Measurements from ENCODE around the gene TNPO3.
"Not testable (repeated sequence)": the region's sequence is repeated elsewhere in the genome, so short reads cannot be mapped to it uniquely, and the experiment has no call there.

TNPO3 gene

GRCh38 chr7:128919881-128920799, 134.8 kb downstream of the TNPO3 start:
- no peak for DNase-seq

GRCh38 chr7:128919241-128919640, 135.7 kb downstream of the TNPO3 start:
- DNase-seq: no peak

- DNase-seq: no peak
Measured at GRCh38 chr7:128918016-128918665, 136.8 kb downstream of the TNPO3 start.

- DNase-seq: no peak
Measured at GRCh38 chr7:128917122-128917521, 137.8 kb downstream of the TNPO3 start.

- no peak for DNase-seq
Measured at GRCh38 chr7:128916643-128916915, 138.3 kb downstream of the TNPO3 start.

- DNase-seq: no peak
Measured at GRCh38 chr7:128915841-128916642, 138.9 kb downstream of the TNPO3 start.

GRCh38 chr7:128915271-128915819, 139.6 kb downstream of the TNPO3 start:
- DNase-seq: no peak

GRCh38 chr7:128914566-128915151, 140.3 kb downstream of the TNPO3 start:
- DNase-seq: no peak

GRCh38 chr7:128913870-128914565, 140.9 kb downstream of the TNPO3 start:
- DNase-seq: no peak

- DNase-seq: not testable (repeated sequence)
Measured at GRCh38 chr7:128912709-128913495, 142.0 kb downstream of the TNPO3 start.

- DNase-seq: no peak
Measured at GRCh38 chr7:128912281-128912680, 142.6 kb downstream of the TNPO3 start.

- no peak for DNase-seq
Measured at GRCh38 chr7:128911423-128912031, 143.4 kb downstream of the TNPO3 start.

GRCh38 chr7:128910569-128910945, 144.4 kb downstream of the TNPO3 start, which contains the start of gene KCP:
TSS of gene KCP (minus strand) at chr7:128910709. CDS start at chr7:128910676, 33 bp downstream.
- no peak for DNase-seq

GRCh38 chr7:128909625-128910568, 145.0 kb downstream of the TNPO3 start:
- DNase-seq: no peak

- no peak for DNase-seq
Measured at GRCh38 chr7:128908750-128909624, 145.9 kb downstream of the TNPO3 start.

- DNase-seq: no peak
Measured at GRCh38 chr7:128906766-128907559, 147.9 kb downstream of the TNPO3 start.

GRCh38 chr7:128906001-128906765, 148.7 kb downstream of the TNPO3 start:
- DNase-seq: no peak

All from activated gamma-delta T cell treated with Interleukin-2 at 50 U/mL for 16 hours (primary cell).